Measurements from ENCODE around the gene HK3.

- no peak for TF ChIP-seq CTCF (conservative IDR thresholded peaks at IDR 0.05)
- 0 out of 2 replicates have a peak, but pooled peaks have one; percentile 7 for TF ChIP-seq ZFX (IDR thresholded peaks at IDR 0.05)
Measured at GRCh38 chr5:176897263-176897662, 1.9 kb downstream of the HK3 start.

Data from C4-2B (cell line).